GM21576 (cell line): ENCODE measurements around the gene CTBP1.

Source experiments
- ATAC-seq: cut with Tn5 transposase; IDR thresholded peaks from one replicate; pipeline ENCODE4 v1.9.1; 2021; ENCODE audit warnings: mild to moderate bottlenecking, moderate library complexity; ENCODE audit not compliant: unreplicated experiment

Gene CTBP1

GRCh38 chr4:1285151-1285789 is 36.3 kb upstream of the CTBP1 start:
- ATAC-seq = no peak

DNA sequence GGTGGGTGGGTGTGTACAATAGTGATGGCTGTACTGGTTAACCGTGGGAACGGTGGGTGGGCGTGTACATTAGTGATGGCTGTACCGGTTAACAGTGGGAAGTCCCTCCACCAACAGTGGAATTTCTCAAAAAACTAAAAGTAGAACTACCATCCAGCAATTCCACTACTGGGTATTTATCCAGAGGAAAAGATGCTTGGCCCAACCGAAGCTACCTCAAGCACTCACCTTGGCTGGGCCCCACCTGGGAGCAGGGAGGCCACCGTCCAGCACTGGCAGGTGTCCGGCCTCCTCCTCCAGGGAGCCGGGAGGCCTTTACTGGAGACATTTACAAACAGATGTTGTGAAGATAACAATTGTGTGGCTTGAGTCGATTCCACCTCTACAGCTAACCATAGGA is 34.8 kb upstream of the CTBP1 start:
- ATAC-seq = no peak

GRCh38 chr4:1279253-1279652 is 30.3 kb upstream of the CTBP1 start:
- no peak for ATAC-seq

GRCh38 chr4:1277667-1278665 is 29.0 kb upstream of the CTBP1 start:
- ATAC-seq = no peak

- no peak for ATAC-seq
Measured at GRCh38 chr4:1276984-1277383, 28.1 kb upstream of the CTBP1 start.

GRCh38 chr4:1274871-1275270 is 25.9 kb upstream of the CTBP1 start:
- no peak for ATAC-seq

DNA sequence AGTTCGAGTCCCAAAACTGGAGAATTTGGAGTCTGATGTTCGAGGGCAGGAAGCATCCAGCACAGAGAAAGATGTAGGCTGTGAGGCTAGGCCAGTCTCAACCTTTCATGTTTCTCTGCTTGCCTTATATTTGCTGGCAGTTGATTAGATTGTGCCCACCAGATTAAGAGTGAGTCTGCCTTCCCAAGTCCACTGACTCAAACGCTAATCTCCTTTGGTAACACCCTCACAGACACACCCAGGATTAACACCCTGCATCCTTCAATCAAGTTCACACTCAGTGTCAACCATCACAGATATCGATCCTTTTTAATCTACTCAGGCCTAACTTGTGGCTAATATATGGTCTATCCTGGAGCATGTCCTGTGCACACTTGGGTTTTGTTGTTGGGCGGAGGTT is 22.8 kb upstream of the CTBP1 start:
- no peak for ATAC-seq

DNA sequence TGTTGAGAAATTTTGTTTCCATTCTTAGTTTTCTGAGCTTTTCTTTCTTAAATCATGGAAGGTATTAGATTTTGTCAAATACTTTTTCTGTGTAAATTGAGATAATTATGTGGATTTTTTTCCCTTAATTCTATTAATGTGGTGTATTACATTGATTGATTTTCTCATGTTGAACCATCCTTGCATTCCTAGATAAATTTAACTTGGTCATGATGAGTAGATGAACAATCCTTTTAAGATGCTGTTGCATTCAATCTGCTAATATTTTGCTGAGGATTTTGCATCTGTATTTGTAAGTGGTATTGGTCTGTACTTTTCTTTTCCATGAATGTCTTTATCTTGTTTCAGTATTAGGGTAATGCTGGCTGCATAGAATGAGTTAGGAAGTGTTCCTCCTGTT is 20.3 kb upstream of the CTBP1 start:
- no peak for ATAC-seq

DNA sequence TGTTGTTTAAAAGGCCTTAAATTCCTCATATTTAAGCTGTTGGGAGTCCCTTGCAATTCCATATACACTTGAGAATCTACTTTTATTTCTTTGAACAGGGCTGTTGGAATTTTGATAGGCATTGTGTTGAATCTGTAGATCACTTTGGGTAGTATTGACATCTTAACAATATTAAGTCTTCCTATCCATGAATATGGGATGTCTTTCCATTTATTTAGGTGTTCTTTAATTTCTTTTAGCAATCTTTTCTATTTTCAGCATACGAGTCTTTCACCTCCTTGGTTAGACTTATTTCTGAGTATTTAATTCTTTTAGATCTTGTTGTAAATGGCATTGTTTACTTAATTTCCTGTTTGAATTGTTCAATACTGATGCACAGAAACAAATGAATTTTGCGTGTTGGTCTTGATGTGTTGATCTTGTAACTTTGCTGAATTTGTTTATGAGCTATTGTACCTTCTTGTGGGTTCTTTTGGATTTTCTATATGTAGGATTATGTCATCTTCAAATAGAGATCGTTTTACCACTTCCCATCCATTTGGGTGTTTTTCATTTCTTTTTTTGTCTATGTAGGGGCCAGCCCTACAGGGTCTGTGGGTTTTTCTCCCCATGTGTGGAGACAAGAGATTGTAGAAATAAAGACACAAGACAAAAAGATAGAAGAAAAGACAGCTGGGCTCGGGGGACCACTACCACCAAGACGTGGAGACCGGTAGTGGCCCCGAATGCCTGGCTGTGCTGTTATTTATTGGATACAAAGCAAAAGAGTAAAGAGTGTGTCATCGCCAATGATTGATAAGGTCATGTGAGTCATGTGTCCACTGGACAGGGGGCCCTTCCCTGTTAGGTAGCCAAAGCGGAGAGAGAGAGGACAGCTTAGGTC is 18.2 kb upstream of the CTBP1 start:
- ATAC-seq = no peak

GRCh38 chr4:1265351-1265750 is 16.4 kb upstream of the CTBP1 start:
- no peak for ATAC-seq

DNA sequence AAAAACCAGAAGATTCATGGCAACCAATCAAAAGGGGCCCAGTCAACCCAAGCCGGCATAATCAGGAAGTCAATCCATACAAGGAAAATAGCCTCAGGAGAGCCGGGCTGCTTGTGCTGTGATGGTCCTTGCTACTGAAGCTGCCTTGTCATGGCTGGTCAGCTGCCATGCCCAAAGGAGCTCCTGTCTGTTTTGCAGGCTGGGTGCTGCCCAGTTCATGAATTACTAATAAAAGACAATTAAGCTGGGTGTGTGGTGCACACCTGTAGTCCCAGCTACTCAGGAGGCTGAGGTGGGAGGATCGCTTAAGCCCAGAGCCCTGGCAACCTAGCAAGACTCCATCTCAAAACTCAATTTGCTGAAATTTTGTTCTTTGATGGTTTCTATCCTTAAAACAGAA is 16.0 kb upstream of the CTBP1 start:
- ATAC-seq = no peak

DNA sequence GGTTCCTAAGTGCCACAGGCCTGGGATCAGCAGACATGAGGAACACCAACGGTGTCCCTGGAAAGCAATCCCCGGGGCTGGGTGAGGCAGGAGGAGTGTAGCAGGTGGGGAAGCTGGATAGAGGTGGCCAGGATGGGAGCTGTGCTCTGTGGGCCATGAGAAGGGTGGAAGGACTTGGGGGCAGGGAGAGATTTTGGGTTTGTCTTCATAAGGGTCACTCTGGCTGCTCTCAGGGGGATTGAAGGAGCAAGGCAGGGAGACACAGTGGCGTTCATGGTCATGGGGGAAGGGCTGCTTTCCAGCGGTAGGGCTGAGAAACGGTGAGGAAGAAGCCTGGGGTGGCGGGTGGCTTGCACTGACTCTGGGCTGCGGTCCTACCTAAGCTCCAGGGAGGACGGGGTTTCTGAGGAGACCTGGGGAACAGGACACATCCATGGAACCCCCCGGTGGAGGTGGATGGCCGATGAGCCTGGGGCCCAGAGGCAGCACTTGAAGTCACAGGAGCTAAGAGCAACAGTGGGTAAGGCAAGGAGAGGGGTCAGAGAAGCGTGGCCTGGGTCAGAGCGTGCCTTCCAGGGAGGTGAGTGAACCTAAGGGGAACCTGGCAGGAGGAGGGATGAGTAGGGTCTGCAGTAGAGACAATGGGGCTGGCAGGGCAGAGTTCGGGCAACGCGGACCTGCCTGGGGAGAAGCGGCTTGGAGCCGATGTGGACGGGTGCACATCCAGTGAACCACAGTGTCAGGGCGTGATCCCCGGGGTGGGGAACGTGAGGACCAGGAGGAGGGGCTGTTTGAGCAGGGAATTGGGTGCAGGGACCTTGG is 12.4 kb upstream of the CTBP1 start:
- ATAC-seq = no peak

DNA sequence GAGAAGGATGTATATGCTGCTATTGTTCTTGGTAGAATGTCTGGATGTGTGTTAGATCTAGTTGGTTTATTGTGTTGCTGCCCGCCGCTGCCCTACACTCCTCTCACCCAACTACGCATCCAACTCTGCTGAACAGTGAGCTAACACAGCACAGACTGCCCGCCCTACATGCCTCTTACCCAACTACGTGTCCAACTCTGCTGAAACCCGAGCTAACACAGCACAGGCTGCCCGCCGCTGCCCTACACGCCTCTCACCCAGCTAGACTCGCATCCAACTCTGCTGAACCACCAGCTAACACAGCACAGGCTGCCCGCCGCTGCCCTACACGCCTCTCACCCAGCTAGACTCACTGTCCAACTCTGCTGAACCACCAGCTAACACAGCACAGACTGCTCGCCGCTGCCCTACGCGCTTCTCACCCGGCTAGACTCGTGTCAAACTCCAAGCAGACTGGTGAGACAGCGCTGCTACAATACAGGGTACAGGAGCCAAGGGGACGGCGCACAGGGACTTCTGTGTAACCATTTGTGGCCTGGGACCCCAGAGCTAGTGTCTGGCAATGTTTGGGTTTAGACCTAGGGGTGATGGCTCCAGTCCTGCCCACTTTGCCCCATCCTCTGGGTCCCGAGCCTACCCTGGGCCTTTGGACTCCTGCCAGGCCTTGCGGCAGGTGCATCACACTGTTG is 11.6 kb upstream of the CTBP1 start:
- no peak for ATAC-seq

- ATAC-seq = no peak
Measured at GRCh38 chr4:1259966-1260365, 11.0 kb upstream of the CTBP1 start.

DNA sequence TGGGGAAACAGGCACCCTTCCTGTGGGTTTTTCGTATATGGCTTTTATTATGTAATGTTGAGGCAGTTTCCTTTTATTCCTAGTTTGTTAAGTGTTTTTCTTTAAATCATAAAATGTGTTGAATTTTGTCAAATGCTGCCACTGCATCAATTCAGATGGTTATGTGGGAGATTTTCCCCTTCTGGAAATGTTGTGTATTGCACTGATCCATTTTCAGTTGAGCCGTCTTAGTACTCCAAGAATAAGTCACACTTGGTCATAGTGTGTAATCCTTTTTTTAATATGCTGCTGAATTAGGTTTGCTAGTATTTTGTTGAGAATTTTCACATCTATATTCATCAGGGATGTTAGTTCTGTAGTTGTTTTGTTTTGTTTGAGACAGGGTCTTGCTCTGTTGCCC is 9.5 kb upstream of the CTBP1 start:
- no peak for ATAC-seq

DNA sequence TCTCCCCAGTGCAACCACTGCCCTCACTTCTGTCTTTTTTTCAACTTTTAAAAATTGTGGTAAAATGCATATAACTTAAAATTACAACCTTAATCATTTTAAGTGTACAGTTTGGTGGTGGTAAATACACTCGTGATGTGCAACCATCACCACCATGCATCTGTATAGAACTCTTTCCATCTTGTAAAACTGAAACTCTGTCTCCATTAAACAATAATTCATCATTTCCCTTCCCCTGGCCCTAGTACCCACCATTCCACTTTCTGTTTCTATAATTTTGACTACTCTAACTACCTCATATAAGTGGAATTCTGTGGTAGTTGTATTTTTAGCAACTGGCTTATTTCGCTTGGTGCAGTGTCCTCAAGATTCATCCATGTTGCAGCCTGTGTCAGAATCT is 6.8 kb upstream of the CTBP1 start:
- ATAC-seq = no peak

DNA sequence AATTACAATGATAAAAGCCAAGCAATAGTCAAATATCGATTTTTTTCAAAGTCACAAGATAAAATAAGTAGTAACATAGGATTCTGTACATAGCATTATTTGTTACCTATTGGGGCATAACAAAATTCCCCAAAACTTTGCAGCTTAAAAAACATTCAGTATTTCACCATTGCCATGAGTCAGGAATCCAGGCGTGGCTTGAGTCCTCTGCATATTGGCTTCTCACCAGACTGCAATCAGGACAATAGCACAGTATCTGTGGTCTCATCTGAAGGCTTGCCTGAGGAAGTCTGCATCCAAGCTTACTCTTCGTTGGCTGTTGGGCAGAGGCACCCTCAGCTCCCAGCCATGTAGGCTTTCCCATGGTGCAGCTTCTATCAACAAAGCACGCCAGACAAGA is 6.2 kb upstream of the CTBP1 start:
- ATAC-seq = no peak

DNA sequence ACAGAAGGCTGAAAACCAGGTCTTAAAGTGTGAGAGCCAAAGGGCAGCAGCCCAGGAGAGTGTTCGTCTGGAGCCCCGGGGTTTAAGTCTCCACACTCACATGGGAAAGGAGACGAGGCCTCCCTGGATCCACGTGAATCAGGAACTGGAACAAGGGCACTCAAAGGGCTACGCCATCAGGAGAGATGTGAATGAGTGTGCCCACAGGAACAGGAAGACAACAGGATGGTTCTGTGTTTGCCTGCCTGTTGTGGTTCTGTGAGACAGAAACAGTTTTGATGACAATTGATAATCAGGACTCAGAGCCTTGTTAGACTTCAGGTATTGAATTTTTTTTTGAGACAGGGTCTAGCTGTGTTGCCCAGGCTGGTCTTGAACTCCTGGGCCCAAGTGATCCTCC is 4.9 kb upstream of the CTBP1 start:
- no peak for ATAC-seq

DNA sequence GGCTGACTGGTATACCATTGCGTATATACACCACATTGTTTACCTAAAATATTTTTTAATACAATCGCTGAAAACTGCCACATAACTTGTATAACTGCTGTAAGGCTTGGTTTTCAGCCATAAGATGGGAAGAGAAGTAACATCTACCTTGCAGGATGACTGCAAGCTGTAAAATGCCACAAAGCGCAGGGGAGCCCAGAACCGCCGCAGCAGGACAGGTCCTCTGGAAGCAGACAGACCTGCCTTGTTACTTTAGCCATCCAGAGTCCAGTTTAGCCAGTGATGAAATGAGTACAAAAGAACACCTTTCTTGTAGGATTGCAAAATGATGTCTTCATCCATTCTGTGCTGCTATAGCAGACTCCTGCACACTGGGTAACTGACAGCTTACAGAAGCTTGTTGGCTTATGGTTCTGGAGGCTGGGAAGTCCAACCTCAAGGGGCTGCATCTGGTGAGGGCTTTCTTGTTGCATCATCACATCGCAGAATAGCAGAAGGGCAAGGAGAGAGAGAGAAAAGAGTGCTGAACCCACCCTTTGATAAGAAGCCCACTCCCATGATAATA is 4.1 kb upstream of the CTBP1 start:
- ATAC-seq = no peak

DNA sequence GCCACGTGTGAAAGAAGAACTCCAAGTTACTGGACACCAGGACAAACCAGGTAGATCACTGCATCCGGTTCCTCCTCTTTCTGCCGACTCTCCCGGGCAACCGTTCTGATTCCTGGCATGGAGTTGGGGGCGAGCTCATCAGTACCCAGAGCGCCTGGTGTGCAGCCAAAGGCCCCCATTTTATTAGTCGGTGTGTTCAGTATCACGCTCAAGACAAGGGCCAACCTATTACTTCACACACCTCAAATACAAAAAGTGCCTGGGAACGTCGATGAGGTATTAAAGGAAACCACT is 2.8 kb upstream of the CTBP1 start:
- no peak for ATAC-seq
